NCI-H748 treated with DMSO at 0.1 percent for 48 hours (cell line): Measurements from ENCODE around the gene LAMTOR3.

Source experiments
- DNase-seq: peaks from one replicate; lab custom pipeline; 2025; lab: John Stamatoyannopoulos, UW

Gene LAMTOR3, protein sequence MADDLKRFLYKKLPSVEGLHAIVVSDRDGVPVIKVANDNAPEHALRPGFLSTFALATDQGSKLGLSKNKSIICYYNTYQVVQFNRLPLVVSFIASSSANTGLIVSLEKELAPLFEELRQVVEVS

DNA sequence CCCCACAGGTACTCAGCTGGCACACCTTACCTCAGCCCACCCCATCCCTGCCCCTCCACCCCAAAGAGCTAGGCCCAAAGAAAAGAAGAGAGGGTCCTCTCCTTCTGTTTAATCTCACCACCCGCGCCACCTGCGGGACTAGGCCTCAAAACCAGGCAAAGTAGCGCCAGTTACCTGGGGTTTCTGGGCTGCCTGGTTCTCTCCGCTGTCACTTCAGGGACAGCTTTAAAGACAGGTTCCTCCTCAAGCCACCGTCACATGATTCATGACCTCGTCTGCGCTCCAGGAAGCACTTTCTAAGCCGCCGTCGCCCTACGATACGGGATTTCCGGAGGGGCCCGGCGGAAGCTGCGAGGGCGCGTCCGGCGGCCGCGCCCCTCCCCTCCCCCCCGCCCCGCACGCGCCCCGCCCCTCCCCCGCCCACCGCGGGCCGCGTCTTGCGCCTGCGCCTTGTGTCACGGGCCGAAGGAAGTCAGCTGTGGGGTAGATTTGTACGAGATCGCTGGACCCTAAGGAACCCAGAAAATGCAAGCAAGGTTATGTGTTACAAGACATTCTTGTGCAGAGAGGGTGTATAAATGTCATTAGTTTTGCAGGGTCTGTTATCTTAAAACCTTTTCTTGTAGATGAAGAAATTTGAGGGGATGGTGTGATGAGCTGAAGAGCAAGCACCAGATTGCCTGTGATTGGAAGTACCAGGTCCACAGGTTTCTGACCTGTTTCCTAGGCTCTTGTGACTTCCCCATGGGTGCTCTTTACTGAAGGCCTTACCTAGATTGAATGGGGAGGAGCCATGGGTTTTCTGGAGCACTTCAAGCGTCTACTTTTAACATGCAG lies at the start of gene LAMTOR3:
Gene LAMTOR3 (minus strand): TSS at position 267 of the 837 bp plus-strand sequence. CDS start 464 bp downstream, outside the sequence.
- peak; percentile 64 for DNase-seq

GRCh38 chr4:99938243-99938753 lies 44.1 kb upstream of the LAMTOR3 start:
- DNase-seq = no peak

- no peak for DNase-seq
Observed at GRCh38 chr4:99934891-99935290, 40.7 kb upstream of the LAMTOR3 start.

DNA sequence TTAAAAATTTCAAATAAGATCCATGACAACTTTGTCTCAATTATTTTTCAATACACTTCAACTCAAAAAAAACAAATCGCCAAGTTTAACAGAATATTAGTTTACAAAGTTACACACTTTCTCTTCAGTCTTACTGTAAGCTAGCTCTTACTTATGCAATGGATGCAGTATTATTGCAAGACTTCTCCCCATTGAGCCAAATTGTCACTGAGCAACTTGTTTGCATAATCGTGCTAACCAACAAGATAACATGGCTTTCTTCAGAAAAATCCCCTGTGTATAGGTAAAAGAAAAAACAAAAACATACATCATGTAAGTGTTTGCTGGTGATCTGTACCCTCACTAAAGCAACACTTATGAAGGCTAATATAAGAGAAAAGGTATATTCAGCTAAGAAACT lies 33.3 kb upstream of the LAMTOR3 start:
- DNase-seq = no peak

DNA sequence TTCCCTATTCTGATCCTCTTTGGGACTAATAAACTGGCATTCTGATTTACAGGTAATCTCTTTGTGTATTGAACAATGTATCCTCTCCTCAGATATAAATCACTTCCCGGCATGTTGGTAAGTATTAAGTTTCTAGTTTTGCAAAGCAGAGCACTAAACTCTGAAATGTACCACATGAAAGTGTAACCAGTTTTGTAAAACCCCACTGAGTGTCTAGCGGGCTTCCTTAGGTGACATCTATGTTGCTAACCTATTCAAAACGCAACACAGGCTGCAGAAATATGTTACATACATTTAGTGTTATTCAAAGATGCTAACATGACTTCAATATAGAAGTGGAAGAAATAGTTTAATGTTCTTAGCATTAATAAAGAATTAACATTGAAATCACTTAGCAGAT lies 26.9 kb upstream of the LAMTOR3 start:
- no peak for DNase-seq

GRCh38 chr4:99918656-99919055 lies 24.4 kb upstream of the LAMTOR3 start:
- DNase-seq = no peak

- no peak for DNase-seq
Observed at GRCh38 chr4:99917575-99917974, 23.3 kb upstream of the LAMTOR3 start.

DNA sequence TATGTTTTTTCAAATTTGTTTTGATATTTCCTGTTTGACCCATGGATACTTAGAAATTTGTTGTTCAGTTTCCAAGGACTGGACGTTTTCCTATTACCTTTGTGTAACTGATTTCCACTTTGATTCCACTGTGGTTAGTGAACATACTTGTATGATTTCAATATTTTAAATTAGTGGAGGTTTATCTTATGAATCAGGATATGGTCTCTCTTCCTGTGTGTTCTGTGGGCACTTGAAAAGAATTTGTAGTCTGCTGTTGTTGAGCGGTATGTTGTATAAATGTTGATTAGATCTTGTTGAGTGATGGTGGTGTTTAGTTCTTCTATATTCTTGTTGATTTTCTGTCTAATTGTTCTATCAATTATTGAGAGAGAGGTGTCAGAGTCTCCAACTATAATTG lies 21.2 kb upstream of the LAMTOR3 start:
- no peak for DNase-seq

DNA sequence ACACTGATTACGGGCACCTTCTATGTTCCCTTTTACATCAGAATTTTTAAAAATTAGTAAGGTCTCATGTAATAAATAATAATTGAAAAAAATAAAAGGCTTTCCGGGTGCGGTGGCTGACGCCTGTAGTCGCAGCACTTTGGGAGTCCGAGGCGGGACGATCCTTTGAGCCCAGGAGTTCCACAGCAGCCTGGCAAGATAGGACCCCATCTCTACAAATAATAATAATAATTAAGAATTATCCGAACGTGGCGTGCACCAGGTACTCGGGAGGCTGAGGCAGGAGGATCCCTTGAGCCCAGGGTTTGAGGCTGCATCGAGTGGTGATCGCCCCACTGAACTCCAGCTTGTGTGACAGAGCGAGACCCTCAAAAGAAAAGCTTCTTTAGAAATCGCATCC lies 771 bp upstream of the LAMTOR3 start:
- no peak for DNase-seq

- no peak for DNase-seq
Observed at GRCh38 chr4:99893839-99894160, 427 bp downstream of the LAMTOR3 start.

DNA sequence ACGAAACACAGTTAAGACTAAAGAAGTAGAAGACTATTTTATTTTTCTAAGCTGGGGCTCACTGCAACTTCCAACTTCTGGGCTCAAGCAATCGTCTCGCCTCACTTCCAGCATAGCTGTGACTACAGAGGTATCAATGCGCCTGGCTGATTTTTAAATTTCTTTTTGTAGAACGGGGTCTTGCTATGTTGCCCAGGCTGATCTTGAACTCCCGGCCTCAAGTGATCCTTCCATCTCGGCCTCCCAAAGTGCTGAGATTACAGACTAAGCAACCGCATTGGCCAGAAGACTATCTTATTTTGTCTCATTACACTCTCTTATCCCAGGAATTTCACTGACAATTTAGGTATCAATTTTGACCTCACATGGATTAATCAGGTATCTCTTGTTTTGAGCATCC lies 1.2 kb downstream of the LAMTOR3 start:
- DNase-seq = no peak

GRCh38 chr4:99891351-99891750 lies 2.9 kb downstream of the LAMTOR3 start:
- no peak for DNase-seq

- DNase-seq = no peak
Observed at GRCh38 chr4:99887837-99888236, 6.4 kb downstream of the LAMTOR3 start.

DNA sequence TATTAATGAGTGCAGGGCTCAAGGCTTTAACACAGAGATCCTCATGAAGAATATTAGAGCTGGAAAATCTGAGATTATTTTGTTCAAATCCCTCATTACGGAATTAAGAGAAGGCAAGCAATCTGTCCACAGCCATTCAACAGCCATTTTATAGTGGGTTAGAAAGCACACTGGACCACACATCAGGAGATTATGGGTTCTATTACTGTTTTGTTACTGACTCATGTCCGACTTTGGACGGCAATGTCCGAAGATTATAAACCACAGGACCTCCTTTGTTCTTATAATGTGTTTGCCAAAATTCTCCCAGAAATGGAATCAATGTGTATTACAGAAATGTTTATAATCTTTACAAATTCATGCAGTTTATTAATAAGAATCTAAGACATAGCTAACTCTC lies 8.1 kb downstream of the LAMTOR3 start:
- no peak for DNase-seq

GRCh38 chr4:99885687-99886086 lies 8.5 kb downstream of the LAMTOR3 start:
- DNase-seq = no peak

DNA sequence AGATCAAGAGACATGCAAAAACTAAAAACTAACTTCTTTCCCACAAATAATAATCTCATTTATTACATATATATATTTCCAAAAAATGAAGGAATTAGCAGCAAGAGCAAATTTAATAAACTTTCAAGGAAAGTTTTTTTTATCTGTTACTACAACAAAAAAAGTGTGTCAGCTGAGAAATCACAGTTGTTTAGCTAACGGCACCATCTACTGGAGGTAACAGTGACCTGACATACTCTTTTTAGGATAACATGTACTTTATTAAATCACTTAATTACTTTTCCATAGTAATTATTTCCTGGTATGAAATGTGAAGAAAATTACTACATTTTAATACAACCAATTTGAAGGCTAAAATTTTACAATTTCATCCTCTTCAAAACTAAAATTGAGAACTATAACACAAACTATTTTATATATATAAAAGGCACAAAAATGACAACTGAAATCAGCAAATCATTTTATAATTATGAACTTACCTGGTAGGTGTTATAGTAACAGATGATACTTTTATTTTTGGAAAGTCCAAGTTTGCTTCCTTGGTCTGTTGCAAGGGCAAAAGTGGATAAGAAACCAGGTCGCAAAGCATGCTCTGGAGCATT lies 9.1 kb downstream of the LAMTOR3 start:
- DNase-seq = peak; percentile 2

DNA sequence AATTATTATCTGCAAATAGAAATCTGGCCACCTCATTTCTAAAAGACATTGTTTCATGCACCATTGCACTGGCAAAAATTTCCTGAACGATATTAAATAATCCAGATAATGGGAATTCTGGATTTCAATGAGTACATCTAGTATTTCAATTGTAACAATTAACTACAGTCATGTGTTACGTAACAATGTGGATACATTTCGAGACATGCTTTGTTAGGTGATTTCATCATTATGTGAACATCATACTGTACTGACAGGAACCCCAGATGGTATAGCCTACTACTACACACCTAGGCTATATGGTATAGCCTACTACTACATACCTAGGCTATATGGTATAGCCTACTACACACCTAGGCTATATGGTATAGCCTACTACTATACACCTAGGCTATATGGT lies 14.8 kb downstream of the LAMTOR3 start:
- no peak for DNase-seq

GRCh38 chr4:99878604-99879003 lies 15.6 kb downstream of the LAMTOR3 start:
- DNase-seq = no peak

GRCh38 chr4:99876946-99877345 lies 17.3 kb downstream of the LAMTOR3 start:
- DNase-seq = no peak

GRCh38 chr4:99875071-99875470 lies 19.2 kb downstream of the LAMTOR3 start:
- DNase-seq = no peak

DNA sequence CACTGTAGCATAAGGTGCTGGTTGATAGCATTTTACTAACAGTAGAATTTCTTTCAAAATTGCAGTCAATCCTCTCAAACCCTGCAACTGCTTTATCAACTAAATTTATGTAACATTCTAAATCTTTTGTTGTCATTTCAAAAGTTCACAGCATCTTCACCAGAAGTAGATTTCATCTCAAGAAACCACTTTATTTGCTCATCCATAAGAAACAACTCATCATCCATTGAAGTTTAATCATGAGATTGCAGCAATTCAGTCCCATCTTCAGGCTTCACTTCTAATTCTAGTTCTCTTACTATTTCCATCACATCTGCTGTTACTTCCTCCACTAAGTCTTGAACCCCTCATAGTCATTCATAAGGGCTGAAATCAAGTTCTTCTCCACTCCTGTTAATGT lies 21.7 kb downstream of the LAMTOR3 start:
- no peak for DNase-seq

DNA sequence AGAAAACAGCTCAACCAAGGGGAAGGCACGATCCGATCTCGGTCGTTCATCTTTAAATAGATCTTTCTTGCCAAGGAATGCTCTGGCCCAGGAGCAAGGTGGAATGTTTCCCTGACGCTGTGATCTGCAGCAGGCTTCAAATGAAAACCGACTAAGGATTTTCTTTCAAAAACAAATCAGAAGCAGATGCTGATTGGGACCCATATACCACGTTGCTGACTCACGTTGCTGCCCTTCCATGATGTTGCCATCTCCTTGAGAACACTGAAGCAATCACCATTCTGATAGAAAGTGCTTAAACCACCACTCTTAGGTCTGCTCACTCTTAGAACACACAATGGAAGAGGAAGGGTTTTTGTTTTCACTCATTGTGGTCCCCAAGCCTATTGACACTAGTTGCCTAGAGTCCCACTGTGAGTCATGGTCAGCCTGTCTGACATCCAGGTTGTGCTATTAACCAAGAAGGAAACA lies 26.1 kb downstream of the LAMTOR3 start:
- DNase-seq = no peak

GRCh38 chr4:99863804-99864203 lies 30.4 kb downstream of the LAMTOR3 start:
- DNase-seq = no peak
